Measurements from ENCODE around the gene TRIM14.
"Not testable (repeated sequence)": the region's sequence is repeated elsewhere in the genome, so short reads cannot be mapped to it uniquely, and the experiment has no call there.

TRIM14 gene

GRCh38 chr9:98142182-98142907, 23.3 kb upstream of the TRIM14 start:
- no peak for DNase-seq

GRCh38 chr9:98140503-98140902, 21.5 kb upstream of the TRIM14 start:
- DNase-seq: no peak

GRCh38 chr9:98136489-98136888, 17.5 kb upstream of the TRIM14 start:
- DNase-seq: no peak

GRCh38 chr9:98135938-98136337, 16.9 kb upstream of the TRIM14 start:
- DNase-seq: no peak

- DNase-seq: no peak
Measured at GRCh38 chr9:98135558-98135934, 16.5 kb upstream of the TRIM14 start.

GRCh38 chr9:98134702-98135557, 15.9 kb upstream of the TRIM14 start:
- DNase-seq: no peak

- DNase-seq: peak; percentile 31
Measured at GRCh38 chr9:98132806-98133631, 14.0 kb upstream of the TRIM14 start.

- peak; percentile 15 for DNase-seq
Measured at GRCh38 chr9:98132158-98132557, 13.1 kb upstream of the TRIM14 start.

GRCh38 chr9:98130576-98131228, 11.7 kb upstream of the TRIM14 start:
- no peak for DNase-seq

- not testable (repeated sequence) for DNase-seq
Measured at GRCh38 chr9:98130060-98130459, 11.0 kb upstream of the TRIM14 start.

GRCh38 chr9:98129451-98129881, 10.4 kb upstream of the TRIM14 start:
- no peak for DNase-seq

GRCh38 chr9:98128316-98128715, 9.3 kb upstream of the TRIM14 start:
- no peak for DNase-seq

GRCh38 chr9:98127226-98127625, 8.2 kb upstream of the TRIM14 start:
- DNase-seq: no peak

- DNase-seq: no peak
Measured at GRCh38 chr9:98124637-98125426, 5.8 kb upstream of the TRIM14 start.

- not testable (repeated sequence) for DNase-seq
Measured at GRCh38 chr9:98124091-98124490, 5.1 kb upstream of the TRIM14 start.

GRCh38 chr9:98121058-98121457, 2.0 kb upstream of the TRIM14 start:
- DNase-seq: no peak

GRCh38 chr9:98120476-98120875, 1.5 kb upstream of the TRIM14 start:
- DNase-seq: no peak

- DNase-seq: no peak
Measured at GRCh38 chr9:98117984-98118639, 910 bp downstream of the TRIM14 start.

GRCh38 chr9:98117097-98117496, 1.9 kb downstream of the TRIM14 start:
- not testable (repeated sequence) for DNase-seq

GRCh38 chr9:98109052-98109451, 10.0 kb downstream of the TRIM14 start:
- no peak for DNase-seq

GRCh38 chr9:98108531-98109031, 10.4 kb downstream of the TRIM14 start:
- no peak for DNase-seq

Data from NCI-H1092 (cell line).